ENCODE results near the gene MAP3K8.

DNA sequence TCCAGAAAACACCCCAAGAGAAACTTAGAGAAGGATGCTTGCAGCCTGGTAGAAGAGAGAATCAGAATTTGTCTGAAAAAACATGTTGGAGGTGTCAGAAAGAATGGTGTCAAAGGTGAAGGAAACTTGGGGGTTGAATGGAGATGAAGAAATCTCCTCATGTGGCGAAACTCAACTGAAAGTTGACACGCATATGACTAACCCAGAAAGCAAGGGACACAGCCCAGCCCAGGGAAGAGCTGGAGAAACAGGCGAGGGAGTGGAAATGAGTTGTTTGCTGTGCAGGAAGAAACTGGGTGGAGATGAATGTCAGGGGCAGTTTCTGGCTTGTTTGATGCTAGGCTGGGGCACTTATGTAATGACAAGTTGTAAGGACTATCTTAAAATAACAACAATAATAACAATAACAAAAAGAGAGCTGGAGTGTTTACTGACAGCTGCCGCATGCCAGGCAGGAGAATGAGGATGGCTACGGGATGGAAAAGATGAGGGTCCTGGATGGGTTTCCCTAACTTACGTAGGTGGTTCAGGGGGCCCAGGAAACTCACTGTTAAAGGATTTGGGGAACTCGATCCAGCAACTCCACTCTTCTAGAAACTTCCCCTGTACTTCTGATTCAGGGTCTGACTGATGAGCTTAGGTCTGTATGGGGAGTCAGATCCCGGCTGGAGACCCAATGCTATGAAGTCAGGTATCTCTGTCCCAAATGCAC, 57.4 kb downstream of the MAP3K8 start:
- TF ChIP-seq, protein P1, sequence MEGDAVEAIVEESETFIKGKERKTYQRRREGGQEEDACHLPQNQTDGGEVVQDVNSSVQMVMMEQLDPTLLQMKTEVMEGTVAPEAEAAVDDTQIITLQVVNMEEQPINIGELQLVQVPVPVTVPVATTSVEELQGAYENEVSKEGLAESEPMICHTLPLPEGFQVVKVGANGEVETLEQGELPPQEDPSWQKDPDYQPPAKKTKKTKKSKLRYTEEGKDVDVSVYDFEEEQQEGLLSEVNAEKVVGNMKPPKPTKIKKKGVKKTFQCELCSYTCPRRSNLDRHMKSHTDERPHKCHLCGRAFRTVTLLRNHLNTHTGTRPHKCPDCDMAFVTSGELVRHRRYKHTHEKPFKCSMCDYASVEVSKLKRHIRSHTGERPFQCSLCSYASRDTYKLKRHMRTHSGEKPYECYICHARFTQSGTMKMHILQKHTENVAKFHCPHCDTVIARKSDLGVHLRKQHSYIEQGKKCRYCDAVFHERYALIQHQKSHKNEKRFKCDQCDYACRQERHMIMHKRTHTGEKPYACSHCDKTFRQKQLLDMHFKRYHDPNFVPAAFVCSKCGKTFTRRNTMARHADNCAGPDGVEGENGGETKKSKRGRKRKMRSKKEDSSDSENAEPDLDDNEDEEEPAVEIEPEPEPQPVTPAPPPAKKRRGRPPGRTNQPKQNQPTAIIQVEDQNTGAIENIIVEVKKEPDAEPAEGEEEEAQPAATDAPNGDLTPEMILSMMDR (IDR thresholded peaks at IDR 0.05), result no peak
- no peak for TF ChIP-seq POLR2A (IDR thresholded peaks at IDR 0.05)
